ENCODE data around the gene FAM117A.
A peak's percentile ranks its signal among the peaks of the same experiment; 100 is the strongest.

The FAM117A gene

DNA sequence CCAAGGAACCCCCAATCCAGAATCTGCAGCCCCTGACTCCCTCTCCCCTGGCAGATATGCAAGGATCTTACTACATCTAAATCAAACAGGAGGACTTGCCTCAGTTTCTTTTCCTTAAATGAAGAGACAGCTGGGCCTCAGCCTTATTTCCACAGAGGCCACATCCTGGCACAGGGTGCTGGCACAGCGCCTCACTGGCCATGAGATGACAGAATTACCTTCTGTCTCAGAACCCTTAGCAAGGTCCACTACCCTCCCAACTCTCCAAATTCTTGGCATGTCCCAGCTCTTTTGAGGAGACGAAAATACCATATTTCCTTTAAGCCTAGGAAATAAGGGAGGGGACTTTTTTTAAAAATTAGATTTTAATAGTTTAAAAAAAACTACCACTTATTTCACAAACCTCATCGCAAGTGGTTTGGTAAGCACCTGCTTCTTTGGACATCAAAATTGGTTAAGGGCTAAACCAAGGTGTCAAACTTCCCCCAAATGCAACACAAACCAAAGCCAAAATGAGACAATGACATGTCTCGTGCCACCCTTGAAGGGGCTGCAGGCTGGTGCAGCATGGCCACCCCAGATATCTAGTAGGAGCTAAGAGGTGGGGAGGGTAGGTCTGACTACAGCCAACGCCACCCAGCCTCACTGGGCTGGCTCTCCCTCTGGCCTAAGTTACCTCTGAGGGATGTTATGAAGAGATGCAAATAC, 25.3 kb downstream of the FAM117A start:
- DNase-seq (ENCODE audit: low spot score), result no peak
- Histone ChIP-seq H3K4me3 (no peak overlapping the region), H3K27ac (peak overlapping the region; percentile 88 to 89)
- TF ChIP-seq, protein P1, sequence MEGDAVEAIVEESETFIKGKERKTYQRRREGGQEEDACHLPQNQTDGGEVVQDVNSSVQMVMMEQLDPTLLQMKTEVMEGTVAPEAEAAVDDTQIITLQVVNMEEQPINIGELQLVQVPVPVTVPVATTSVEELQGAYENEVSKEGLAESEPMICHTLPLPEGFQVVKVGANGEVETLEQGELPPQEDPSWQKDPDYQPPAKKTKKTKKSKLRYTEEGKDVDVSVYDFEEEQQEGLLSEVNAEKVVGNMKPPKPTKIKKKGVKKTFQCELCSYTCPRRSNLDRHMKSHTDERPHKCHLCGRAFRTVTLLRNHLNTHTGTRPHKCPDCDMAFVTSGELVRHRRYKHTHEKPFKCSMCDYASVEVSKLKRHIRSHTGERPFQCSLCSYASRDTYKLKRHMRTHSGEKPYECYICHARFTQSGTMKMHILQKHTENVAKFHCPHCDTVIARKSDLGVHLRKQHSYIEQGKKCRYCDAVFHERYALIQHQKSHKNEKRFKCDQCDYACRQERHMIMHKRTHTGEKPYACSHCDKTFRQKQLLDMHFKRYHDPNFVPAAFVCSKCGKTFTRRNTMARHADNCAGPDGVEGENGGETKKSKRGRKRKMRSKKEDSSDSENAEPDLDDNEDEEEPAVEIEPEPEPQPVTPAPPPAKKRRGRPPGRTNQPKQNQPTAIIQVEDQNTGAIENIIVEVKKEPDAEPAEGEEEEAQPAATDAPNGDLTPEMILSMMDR (IDR thresholded peaks at IDR 0.05), result no peak

DNA sequence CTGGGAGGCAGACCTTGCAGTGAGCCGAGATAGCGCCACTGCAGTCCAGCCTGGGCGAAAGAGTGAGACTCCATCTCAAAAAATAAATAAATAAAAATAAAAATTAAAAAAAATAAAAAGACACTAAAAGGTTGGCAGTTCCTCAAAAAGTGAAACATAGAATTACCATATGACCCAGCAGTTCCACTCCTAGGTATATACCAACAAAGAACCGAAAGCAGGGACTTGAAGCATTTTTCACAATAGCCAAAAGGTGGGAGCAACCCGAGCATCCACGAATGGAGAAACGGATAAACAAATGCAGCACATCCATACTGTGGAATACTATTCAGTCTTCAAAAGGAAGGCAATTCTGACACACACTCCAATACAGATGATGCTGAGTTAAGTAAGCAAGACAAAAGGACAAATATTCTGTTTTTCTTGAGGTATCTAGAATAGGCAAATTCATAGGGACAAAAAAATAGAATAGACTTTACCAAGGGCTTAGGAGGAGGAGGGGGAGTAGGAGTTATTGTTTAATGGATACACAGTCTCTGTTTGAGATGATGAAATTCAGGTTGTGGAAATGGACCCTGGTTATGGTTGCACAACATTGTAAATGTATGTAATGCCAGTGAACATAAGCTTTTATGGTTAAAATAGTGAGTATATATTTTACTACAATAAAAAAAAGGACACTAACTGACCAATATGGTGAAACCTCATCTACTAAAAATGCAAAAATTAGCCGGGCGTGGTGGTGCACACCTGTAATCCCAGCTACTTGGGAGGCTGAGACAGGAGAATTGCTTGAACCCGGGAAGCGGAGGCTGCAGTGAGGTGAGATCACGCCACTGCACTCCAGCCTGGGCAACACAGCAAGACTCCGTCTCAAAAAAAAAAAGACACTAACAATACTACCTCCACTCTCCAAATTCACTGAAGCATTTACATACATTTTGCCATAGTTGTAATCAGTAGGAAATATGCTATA, 29.1 kb downstream of the FAM117A start:
- TF ChIP-seq, protein P1 (IDR thresholded peaks at IDR 0.05), result no peak
- H3K27ac ChIP-seq, result no peak overlapping the region
- no peak for DNase-seq (ENCODE audit: low spot score)
- no peak overlapping the region for H3K4me3 ChIP-seq

DNA sequence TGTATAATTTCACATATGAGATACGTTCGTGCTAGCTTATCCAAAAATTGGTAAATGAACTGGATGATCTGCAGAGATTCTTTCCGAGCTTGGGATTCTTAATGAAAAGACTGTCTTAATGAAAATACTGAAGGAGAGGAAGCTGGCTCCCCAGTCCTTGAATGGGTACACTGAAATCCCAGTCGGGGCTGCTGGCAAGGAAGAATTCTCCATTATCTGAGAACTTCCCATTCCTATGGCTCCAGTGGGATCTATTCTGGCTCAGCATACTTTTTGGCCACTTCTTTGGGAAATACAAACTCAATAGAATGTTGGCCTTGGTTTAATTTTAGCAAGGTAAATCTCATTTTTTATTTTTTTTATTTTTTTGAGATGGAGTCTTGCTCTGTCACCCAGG, 32.5 kb downstream of the FAM117A start:
- H3K4me3 ChIP-seq, result no peak overlapping the region
- peak overlapping the region; percentile 71 to 82 for H3K27ac ChIP-seq
- DNase-seq (ENCODE audit: low spot score), result no peak
- TF ChIP-seq, protein P1 (IDR thresholded peaks at IDR 0.05), result no peak

DNA sequence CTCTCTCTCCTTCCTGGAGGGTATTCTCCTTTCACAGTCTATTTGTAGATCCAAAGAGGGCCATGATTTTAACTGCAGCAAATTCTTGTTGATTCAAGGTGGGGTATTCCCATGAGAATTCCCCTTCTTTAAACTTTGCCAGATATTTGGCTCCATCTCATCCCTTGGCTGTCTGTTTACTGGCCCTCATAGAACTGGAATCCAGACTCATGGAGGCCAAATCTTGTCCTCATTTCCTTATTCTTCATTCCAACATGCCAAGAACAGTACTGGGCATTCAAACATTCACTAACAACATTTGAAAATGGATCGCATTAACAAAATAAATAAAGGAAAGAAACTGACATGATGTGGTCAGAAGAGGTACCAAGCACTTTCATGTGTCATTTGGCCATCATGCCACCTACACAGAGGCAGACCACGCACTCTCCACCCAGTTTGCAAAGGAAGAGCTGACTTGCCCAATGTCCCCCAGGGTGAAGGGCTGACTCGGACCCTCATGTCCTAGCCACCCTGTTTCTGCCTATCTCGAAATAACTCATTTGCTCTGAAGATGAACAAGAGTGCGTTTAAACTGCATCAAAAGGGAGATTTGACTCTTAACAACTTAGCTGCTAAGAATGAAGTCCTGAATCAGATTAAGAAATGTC, 33.0 kb downstream of the FAM117A start:
- peak overlapping the region; percentile 71 to 82 for H3K27ac ChIP-seq
- DNase-seq (ENCODE audit: low spot score), result no peak
- no peak overlapping the region for H3K4me3 ChIP-seq
- TF ChIP-seq, protein P1 (IDR thresholded peaks at IDR 0.05), result no peak

DNA sequence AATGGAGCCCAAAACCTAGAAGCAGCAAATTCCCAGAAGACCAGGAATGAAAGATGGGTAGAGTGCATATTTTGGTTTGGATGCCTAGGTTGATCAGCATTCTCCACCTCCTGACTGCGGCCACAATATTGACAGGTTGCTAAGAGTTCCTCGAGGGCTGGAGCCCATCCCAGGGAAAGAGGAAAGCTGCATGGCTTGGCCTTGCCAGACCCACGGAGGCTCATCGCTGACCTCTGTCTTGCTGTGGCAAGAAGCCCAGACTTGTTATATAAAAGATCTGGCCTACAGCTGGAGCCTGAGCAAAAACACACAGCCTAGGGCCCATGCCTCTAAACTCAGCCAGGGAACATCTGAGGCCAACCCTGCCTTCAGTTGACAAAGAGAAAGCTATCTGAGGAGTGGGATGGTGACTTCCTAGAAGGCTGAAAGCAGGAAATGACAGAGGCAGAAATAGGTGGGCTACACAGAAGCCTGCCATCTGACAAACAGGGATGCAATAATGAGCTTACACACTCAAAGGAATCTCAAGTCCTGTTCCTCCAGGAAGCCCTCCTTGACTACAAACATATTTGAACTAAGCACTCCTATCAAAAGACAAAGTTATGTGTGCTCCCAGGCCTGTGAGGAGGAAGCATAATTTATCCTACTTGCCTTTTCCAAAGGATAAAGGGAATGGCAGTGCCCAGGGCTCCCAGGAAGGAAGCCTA, 33.7 kb downstream of the FAM117A start:
- Histone ChIP-seq H3K27ac (peak overlapping the region; percentile 71 to 82), H3K4me3 (no peak overlapping the region)
- TF ChIP-seq, protein P1 (IDR thresholded peaks at IDR 0.05), result no peak
- peak; percentile 89 for DNase-seq (ENCODE audit: low spot score)

DNA sequence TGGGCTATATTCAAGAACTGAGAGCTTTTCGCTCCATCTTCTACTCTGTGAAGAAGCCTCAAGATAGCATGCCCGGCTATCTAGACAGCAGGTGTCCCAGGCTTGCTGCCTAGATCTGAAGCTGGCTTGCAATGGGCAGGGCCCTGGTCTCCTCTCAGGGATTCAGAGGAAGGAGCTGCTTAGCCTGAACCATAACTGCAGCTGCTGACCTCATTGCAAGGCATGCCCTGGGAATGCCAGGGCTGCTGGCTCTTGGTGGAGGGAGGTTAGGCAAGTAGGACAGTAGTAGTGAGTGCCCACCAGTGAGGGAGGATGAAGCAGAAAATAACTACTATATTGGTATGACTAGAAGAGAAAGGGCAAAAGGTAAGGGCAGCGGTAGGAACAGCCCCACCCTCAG, 34.9 kb downstream of the FAM117A start:
- TF ChIP-seq, protein P1 (IDR thresholded peaks at IDR 0.05), result no peak
- no peak for DNase-seq (ENCODE audit: low spot score)
- Histone ChIP-seq H3K27ac (peak overlapping the region; percentile 53 to 71), H3K4me3 (no peak overlapping the region)
